BJ (cell line): Measurements from ENCODE around the gene TPMT. TPM values are rescaled to one million over a fixed set of nuclear protein-coding genes. Genes with fewer than 3 reads are reported as not detected.

Source experiments
- CTCF ChIA-PET: fragments of 350-600 bp; formaldehyde crosslinking; extraction: SDS; loops from one replicate; lab custom pipeline; 2021; ENCODE audit warnings: antibody characterized with exemption, inconsistent platforms; lab: Yijun Ruan, JAX
- POLR2A ChIA-PET: fragments of 300-600 bp; sonication (Branson Sonifier 250); formaldehyde crosslinking; extraction: SDS; loops from one replicate; lab custom pipeline; 2021; ENCODE audit warnings: antibody characterized with exemption; lab: Charles Lee
- DNase-seq: peaks from one replicate; pipeline ENCODE4 v3.0.0-alpha.2; 2011; ENCODE audit warnings: low read depth
- H3K27me3 ChIP-seq: 2 replicates; pipeline ENCODE4 v1.6.0; 2011; ENCODE audit warnings: low read length; ENCODE audit not compliant: control insufficient read depth, insufficient read depth
- H3K36me3 ChIP-seq: 2 replicates; pipeline ENCODE4 v1.5.1; 2011; ENCODE audit warnings: low read length; ENCODE audit not compliant: control insufficient read depth, insufficient read depth
- H3K4me3 ChIP-seq: 2 replicates; pipeline ENCODE4 v1.5.1; 2011; ENCODE audit warnings: low read depth, mild to moderate bottlenecking, control low read depth, low read length
- CTCF ChIP-seq: IDR thresholded peaks from 2 replicates; pipeline ENCODE4 v1.5.1; 2011; ENCODE audit warnings: low read depth, mild to moderate bottlenecking, control low read depth, inconsistent platforms, low read length, moderate library complexity; ENCODE audit not compliant: insufficient read depth
- polyA plus RNA-seq: library from polyadenylated mRNA; depleted of rRNA; stranded (reverse); fragments of >200 nt; gene quantifications from 2 replicates; pipeline ENCODE4 v1.2.3, GENCODE V29; 2011

The TPMT gene
- polyA plus RNA-seq, 1 experiment = 10.9 TPM

- CTCF ChIA-PET = no interaction called here
Measured at GRCh38 chr6:18126121-18126520, 28.8 kb downstream of the TPMT start.

GRCh38 chr6:18122128-18123093 lies 32.5 kb downstream of the TPMT start, which contains the start of gene NHLRC1:
Gene NHLRC1 (minus strand): TSS chr6:18122677. CDS start chr6:18122606, 71 bp downstream.
- peak within 1 kb of the TSS; percentile 53 for H3K4me3 ChIP-seq
- DNase-seq = peak; percentile 32
- TF ChIP-seq CTCF = peak; percentile 94
- no peaks in the 10 kb centered on the region for H3K36me3 ChIP-seq
- CTCF ChIA-PET = interaction anchor here (0.6 to 2.1 kb wide), 20 partner anchors 9 to 421 kb away, joined by 3 to 10 read pairs (median 3); no protein-coding TSS in a partner anchor
- POLR2A ChIA-PET = no interaction called here
- H3K27me3 ChIP-seq = no peaks in the 10 kb centered on the region

More at GRCh38 chr6:18126121-18126520, 28.8 kb downstream of the TPMT start:
- Histone ChIP-seq H3K36me3 (no peaks in the 10 kb centered on the region), H3K27me3 (no peaks in the 10 kb centered on the region), H3K4me3 (no peak overlapping the region)
- no peak for DNase-seq
- TF ChIP-seq CTCF = no peak
- POLR2A ChIA-PET = no interaction called here

GRCh38 chr6:18121580-18122127 lies 33.2 kb downstream of the TPMT start:
- TF ChIP-seq CTCF = no peak
- ChIA-PET CTCF (interaction anchor here (0.6 to 2.1 kb wide), 17 partner anchors 8 to 420 kb away, joined by 3 to 10 read pairs (median 3); no protein-coding TSS in a partner anchor), POLR2A (interaction anchor here (0.5 kb wide), 1 partner anchor 289 kb away, joined by 9 read pairs; no protein-coding TSS in a partner anchor)

GRCh38 chr6:18119236-18119635 lies 35.6 kb downstream of the TPMT start:
- no peak for TF ChIP-seq CTCF
- POLR2A ChIA-PET = no interaction called here
- DNase-seq = no peak
- Histone ChIP-seq H3K36me3 (no peaks in the 10 kb centered on the region), H3K4me3 (no peak overlapping the region), H3K27me3 (no peaks in the 10 kb centered on the region)
- CTCF ChIA-PET = interaction anchor here (0.6 to 2.4 kb wide), 2 partner anchors 11 to 15 kb away, joined by 3 to 7 read pairs; no protein-coding TSS in a partner anchor

More at GRCh38 chr6:18121580-18122127, 33.2 kb downstream of the TPMT start:
- no peaks in the 10 kb centered on the region for H3K27me3 ChIP-seq
- no peaks in the 10 kb centered on the region for H3K36me3 ChIP-seq
- H3K4me3 ChIP-seq = no peak overlapping the region; the same call in 1 of the 2 replicates
- DNase-seq = no peak

GRCh38 chr6:18118330-18118729 lies 36.5 kb downstream of the TPMT start:
- no peak for TF ChIP-seq CTCF
- no peak overlapping the region for H3K4me3 ChIP-seq
- H3K27me3 ChIP-seq = no peaks in the 10 kb centered on the region
- DNase-seq = no peak
- H3K36me3 ChIP-seq = no peaks in the 10 kb centered on the region
- ChIA-PET CTCF (interaction anchor here (0.6 to 2.4 kb wide), 2 partner anchors 10 to 16 kb away, joined by 3 to 7 read pairs; no protein-coding TSS in a partner anchor), POLR2A (no interaction called here)
